NOMO-1 treated with DMSO at 0.1 percent for 48 hours (cell line): Measurements from ENCODE around the gene CELA3B.
"Not testable (repeated sequence)": the region's sequence is repeated elsewhere in the genome, so short reads cannot be mapped to it uniquely, and the experiment has no call there.

Experiments
- DNase-seq: peaks from one replicate; lab custom pipeline; 2025; ENCODE audit not compliant: unreplicated experiment; lab: John Stamatoyannopoulos, UW

CELA3B gene, protein sequence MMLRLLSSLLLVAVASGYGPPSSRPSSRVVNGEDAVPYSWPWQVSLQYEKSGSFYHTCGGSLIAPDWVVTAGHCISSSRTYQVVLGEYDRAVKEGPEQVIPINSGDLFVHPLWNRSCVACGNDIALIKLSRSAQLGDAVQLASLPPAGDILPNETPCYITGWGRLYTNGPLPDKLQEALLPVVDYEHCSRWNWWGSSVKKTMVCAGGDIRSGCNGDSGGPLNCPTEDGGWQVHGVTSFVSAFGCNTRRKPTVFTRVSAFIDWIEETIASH

DNA sequence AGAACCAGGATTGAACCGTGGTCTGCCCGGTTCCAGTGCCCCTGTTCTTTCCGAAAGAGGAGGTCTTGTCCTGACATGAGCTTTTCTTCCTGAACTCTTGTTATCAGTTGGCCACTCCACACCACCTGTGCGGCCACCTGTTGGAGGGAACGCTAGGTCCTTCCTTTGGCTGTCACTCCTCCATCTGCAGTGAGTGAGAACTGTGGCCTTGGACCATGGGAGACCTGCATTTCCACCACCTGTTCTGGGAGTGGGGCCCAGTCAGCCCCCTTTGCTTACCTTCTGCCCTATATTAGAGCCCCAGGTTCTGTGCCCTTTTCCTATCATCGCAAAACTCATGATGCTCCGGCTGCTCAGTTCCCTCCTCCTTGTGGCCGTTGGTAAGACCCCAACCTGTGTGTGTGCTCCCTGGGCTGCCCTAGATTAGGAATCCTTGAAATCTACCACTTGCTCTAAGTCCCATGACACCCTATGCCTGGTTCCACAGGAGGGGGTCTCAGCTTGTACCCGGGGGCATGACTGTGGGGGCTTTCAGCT is at the start of gene CELA3B:
Gene CELA3B (plus strand): TSS at position 320 of the 537 bp plus-strand sequence. CDS start 18 bp downstream, at position 338.
- DNase-seq, result not testable (repeated sequence)

DNA sequence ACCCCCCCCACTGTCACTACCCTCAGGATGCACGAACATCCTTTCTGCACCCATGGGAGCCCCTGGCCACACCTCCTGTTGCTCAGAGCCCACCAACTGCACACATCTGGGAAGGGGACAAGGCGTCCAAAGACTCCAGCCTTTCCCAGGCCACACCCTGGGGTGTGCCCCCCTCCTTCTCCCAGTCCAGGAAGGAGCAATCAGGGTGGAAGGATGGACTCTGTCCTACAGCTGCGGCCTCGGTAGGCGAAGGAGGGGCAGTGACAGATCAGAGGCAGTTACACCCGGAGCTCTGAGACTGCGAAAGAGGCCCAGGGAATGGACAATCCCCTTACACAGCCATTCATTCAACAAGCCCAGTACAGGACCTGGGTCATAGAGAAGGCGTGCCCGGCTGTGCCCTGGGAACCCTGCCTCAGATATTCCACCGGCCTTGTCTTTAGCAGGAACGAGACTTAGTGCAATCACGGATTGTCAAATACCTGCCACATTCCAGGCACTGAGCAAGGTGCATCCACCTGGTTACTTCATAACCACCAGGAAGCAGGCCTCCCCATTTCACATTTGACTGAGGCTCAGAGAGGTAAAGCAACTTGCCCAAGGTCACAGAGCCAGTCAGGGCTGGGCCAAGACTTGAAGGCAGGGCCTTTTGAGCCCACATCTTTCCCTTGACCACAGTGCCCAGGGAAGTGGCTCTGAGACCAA is 49.1 kb upstream of the CELA3B start:
- no peak for DNase-seq

DNA sequence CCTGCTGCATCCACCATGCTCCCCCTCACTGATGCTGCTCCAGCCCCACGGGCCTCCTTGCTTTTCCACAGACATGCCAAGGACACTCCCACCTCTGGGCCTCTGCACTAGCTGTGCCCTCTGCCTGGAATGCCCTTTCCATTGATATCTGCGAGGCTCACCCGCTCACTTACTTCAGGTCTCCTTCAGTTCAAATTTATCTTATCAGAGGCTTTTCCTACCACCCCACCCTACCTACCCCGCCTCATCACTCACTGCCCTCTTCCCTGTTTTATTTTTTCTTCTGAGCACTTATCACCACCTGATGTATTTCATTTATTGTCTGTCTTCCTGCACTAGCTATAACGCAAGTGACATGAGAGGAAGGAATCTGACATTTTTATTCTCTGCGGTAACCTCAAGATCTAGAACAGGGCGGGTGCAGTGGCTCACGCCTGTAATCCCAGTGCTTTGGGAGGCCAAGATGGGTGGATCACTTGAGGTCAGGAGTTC is 46.7 kb upstream of the CELA3B start:
- no peak for DNase-seq

DNA sequence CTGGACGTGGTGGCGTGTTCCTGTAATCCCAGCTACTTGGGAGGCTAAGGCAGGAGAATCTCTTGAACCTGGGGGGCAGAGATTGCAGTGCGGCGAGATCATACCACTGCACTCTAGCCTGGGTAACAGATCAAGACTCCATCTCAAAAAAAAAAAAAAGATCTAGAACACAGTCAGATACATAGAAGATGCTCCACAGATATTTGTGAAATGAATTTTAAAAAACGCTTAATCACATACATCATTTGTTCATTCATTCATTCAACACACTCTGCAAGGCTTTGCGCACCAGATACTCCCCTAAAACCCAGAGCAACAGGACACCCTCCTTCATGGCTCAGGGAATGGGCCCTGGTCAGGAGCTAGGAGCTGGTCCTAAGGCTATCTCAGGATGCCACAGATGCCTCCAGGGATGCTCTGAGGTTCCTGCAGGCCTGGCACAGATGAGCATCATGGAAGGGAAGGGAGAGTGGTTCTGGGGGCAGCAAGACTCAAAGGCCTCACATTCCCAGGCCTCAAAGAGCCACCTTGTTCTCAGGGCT is 46.1 kb upstream of the CELA3B start:
- DNase-seq, result no peak

DNA sequence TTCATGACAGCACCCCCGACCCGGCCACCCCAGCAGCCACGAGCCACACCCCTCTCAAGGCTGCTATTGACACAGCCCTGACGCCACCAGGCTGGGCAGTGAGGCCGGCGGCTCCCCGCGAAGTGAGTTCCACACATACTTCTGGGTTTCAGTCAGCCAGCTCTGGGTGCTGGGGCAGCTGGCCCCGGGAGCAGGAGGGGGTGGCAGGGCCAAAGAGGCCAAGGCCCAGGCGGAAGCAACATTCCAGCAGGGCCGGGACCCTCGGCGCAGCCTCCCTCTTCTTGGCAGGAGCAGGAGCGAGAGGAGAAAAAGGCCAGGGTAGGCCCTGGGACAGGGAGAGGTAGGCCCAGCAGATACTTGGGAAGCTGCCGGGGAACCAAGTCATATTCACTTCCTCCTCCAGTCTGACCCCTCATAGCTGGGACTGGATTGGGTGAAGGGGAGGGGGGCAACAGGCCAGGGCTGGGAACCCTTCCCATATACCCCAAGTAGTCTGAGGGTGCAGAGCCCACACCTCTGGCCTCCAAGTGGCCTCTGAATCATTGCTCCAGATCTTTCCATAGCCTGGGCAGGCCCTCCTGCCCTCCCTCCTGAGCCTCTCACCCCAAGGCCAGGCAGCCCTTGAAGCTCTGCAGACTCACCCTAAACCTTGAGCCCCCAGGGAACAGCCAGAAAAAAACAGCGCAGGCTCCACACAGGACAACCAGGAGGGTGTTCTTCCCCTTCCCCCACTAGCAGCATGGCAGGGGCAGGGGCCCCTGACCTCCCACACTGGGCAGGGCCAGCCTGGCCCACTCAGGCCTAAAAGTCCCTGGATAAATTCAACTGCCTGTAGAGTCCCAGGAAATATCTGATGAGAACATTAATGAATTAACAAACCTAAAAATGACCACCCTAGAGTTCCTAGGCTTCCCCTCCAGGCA is 45.4 kb upstream of the CELA3B start:
- DNase-seq, result no peak

DNA sequence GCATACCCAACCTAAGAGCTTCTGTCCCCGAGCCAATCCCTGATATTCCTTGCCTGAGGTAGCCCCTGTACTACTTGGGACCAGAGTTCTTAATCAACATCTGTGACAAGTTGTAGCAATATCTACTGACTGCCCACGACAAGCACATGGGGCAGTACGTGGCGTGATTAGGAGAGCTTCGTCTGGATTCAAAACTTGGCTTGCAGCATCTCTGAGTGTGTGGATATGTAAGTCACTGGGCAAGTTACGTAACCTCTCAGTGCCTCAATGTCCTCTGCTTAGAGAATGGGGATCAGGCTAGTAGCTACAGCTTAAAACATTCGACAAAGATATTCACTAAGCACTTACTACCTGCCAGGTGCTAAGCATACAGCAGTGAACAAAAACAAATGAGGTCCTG is 44.7 kb upstream of the CELA3B start:
- peak; percentile 12 for DNase-seq

DNA sequence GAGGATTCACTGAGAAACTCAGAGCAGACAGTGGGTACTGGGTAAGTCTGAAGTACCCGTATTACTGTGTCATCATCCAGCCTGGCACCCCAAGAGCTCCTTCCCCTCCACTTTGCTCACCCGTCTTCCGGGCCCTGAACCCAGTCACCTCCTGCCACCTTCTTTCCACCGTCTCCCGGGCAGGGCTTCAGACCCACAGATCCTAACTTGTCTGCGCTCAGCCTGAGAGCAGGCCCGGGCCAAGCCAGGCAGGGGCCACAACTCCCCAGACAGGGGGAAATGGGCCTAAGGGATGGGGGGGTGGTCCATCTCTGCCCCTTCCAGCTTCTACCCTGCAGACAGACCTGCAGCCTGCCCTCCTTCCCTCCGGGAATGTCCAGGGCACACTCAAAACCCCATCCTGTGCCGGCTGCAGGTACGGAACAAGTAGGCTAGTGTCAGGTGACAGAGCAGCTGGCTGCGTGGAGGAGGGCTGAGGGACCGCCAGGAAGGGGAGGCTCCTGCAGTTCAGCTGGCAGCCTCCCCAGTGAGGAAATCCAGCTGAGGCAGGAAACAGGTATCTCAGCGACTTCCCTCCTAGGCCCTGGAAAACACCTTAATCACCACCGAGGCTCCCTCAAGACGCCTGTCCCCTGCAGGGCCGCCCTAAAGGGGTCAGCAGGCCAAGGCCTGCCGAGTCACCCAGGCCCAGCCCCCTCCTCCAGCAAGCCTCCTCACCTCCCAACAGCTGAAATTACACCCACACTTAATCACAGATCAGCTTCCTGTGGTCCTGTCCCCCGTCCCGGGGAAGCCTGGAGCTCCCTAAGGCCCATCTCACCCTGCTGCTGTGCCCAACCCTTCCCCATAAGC is 43.2 kb upstream of the CELA3B start:
- no peak for DNase-seq

DNA sequence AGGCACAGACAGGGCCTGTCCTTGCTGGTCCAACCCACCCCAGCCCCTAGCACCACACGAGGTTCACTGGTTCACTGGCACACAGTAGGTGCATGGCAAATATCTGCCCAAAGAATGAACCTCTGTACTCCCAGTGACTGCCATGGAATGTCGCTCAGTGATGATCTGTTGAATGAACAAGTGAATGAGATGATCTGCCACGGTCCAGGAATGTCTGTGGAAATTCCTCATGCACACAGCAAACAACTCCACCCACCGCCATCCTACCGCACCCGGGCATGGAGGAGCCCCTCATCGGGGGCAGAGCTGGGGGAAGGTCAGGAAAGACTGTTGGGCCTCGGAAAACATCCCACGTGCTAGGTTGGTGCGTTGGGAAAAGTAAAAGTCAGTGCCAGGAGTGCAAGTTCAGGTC is 41.4 kb upstream of the CELA3B start:
- no peak for DNase-seq

DNA sequence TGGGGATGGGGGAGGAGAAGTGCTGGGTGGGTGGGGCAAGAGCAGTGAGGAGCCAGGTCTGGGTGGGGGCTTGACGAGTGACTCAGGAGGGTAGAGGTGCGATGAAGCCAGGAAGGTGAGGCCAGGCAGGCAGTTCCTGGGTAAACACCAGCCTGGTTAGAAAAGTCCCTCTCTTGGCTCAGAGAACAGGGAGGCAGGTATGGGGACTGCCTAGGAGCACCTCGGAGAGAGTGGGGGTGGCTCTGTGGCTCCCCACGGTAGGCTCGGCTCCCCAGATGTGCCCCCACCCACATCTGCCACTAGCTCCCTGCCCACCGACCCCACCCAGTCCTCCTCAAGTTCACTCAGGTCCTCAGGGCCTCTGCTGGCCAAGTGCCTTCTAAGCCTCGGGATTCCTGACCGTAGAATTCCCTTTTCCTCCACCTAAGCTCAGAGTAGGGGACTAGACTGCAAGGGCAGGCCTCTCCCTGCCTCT is 40.9 kb upstream of the CELA3B start:
- DNase-seq, result no peak

DNA sequence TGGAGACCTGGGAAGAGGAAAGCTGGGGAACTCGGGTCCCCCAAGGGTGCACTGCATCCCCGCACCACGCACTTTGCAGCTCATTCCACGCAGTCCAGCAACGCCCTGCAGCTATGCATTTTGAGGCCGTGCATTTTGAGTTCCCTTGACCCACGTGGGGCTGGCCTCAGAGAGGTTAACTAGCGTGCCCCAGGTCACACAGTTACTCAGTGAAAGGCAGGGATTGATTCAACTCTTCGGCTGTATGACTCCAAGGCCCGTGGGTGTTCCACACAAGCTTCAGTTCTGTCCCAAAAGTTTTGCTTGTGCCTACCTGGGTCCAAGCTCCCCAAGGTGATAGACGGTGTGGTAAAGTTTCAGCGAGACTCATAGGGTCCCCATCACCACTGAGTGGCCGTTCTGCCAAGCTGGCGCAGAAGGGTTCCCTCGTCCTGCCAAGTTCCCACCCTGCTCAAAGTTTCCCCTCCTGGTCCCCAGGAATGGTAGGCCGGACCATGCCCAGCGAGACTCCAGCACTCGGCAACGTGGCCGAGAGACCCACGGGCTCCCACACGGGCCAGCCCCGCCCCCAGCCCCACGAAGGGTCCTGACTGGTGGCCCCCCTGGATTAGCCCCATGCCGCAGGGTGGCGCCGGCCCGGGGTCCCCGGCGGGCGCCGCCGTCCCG is 40.3 kb upstream of the CELA3B start:
- no peak for DNase-seq

DNA sequence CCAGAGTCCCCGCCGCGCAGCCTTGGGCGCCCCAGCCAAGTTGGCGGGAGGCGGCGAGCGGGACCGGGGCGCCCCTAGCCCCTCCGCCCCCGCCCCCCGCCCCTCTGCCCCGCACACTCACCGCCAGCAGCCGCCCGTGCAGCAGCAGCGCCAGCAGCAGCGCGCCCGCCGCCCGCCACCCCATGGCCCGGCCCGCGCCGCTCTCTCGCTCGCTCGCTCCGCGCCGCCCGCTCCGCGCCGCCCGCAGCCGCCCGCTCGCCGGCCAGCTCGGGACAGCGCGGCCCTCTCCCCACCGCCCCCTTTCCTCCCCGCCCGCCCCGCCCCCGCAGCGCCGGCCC is 39.8 kb upstream of the CELA3B start, which contains the start of gene HSPG2:
Gene HSPG2 (minus strand): TSS at position 277 of the 338 bp plus-strand sequence. CDS start 93 bp downstream, at position 184.
- DNase-seq, result no peak

DNA sequence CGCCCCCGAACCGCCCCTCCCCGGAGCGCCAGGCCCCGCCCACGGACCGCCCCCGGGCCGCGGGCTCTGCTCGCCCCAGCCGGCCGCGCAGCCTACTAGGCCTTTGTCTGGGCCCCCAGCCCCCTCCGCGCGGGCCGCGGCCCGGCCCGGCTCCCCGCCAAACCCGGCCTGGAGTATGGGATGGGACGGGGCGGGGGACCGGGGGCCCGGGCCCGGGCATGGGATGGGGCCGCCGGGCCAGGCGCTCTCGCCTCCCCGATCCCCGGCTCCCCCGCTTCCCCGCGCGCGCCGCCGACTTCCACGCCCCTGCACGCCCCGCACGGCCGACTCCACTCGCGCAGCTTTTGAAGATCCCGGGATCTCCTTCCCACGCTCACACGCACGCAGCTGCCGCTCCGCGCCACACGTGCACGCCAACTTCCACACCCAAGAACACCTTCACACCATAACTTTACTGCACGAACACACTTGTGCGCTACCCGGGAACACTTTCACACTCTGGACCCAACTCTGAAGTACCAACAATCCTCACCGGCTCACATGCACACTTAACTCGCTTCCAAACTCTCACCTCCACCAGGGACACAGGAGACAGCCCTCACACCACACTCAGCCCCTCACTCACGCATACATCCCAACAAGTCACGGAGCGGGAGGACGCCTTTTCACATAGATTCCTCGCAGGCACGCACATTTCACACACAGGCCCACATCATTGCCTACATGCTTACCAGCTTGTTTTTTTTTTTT is 39.3 kb upstream of the CELA3B start:
- DNase-seq, result peak; percentile 44

DNA sequence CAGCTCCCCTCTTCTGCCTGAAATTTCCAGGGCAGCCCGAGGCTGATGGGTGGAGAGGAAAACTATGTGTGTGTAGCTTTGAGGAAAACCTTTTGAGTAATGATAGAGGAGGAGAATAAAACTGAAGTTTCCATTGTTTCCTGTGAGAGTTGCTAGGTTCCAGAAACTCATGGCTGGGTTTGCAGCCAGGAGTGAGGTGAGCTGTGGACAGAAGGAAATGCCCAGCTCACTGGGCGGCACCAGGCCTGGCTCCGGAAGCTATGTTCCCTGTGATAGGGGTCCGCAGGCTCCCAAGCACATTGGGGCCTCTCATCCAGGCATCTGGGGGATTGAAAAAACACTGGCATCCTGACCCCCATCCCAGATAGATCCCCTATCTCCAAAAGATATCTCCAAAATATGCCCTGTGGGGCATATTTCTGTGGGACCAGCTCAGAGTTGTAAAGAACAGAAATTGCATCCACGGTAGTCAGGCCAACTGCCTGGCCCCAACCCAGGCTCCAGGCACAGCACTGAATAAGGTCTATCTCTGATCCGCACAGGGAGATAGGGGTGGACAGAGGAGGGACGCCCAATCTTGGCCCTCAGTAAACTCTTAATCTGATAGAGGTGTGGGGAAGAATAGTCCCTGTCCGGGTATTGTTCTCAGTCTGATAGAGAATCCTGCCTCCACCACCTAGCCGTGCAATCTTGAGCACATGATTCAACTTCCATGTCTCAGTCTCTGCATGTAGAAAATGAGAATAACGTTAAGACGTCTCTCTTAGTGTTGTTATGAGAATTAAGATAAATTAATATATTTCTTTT is 37.9 kb upstream of the CELA3B start:
- no peak for DNase-seq

DNA sequence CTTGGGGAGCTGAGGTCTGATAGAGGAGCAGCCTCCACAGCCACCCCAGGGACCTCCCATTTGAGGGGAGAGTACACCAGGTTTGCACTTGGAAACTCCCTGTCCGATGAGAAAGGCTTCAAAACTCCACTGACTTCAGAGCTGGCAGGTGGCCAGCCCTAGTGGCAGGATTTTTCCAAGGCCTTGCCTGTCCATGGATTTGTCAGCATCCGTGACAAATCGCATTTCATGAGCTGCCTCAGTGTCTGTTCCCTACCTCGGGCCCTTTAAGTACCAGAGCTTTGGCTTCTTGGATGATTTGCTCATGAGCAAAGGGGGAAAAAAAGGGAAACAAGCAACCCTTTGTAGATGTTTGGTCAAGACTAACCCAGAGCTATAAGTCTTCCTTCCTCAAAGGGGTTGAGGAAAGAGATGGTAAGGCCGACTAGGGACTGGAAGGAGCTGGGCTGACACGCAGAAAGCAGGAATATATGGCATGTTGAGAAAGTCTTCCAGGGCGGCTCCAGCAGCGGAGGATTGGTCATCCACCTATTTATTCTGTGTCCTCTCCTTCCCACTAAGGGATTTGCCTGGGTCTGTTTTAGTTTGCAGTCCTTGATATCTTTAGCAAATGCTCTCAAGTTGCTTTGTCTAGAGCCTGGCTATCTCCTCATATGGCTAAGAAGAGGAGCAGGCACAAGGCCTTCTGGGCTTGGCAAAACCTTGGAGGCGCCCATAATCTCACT is 37.0 kb upstream of the CELA3B start:
- DNase-seq, result peak; percentile 65

DNA sequence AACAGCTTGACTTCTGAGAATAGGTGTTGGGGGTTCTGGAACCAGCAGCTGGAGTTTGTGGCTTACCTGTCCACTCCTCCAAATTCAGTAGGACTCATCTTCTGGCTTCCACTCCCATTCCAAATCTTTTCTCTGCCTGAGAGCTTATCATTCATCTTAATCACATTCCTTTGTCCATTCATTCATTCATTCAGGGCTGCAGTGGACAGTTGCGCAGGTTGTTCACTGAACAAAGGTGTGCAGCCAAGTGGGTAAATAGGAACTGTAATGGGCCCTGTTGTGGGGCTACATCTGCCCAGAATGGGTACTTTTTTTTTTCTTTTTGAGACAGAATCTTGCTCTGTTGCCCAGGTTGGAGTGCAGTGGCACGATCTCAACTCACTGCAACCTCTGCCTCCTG is 36.3 kb upstream of the CELA3B start:
- no peak for DNase-seq

DNA sequence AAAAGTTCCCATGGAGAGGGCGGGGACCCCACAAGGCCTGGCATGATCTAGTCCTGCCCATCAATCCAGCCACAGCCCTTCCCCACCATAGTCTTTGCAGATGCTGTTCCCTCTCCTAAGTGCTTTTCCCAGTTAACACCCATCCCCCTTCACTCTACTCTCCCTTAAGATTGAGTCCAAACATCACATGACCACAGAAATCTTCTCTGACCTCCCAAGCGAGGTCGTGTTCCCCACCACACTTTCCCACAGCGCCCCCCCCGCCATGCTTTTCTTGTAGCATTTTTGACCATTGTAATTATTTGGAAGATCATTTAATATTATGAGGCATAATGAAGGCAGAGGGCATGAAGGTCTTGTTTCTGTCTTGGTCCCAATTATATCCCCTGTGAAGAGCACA is 35.5 kb upstream of the CELA3B start:
- no peak for DNase-seq

DNA sequence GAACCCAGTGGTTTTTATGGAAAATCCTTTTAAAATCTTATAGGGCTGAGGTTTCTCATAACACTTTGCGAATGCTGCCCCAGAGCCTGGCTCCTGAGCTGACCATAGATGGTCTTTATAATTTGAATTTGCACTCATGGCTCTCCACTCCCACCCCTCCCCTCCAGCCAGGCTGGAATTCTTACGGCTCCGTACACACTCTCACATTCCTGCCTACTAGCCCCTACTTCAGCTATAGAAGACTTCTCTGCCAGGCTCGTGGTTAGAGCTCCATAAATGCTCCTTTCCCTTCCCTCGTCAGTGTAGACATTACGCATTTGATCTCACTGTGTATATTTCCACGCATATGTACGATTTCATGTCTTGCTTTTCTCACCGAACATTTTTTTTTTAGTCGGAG is 34.4 kb upstream of the CELA3B start:
- DNase-seq, result no peak
